Esophagus squamous epithelium (tissue), 5 donors: Measurements from ENCODE around the gene ATP10A. TPM values are rescaled to one million over a fixed set of nuclear protein-coding genes. Genes with fewer than 3 reads are reported as not detected.

Source experiments
- DNase-seq: peaks from one replicate; lab custom pipeline; 2025; lab: John Stamatoyannopoulos, UW
- H3K27ac ChIP-seq, 4 donors: fragments of 200-600 bp; sonication (generic); one replicate each; pipeline ENCODE4 v1.5.1; 2016 to 2019; ENCODE audit warnings: mild to moderate bottlenecking in 1 of 4
- H3K27me3 ChIP-seq, 4 donors: fragments of 200-600 bp; sonication (generic); 1 replicate in 3 of 4; 2 replicates in 1 of 4; pipeline versions ENCODE4 v1.5.1 to v1.6.0; 2017 to 2021; ENCODE audit warnings: antibody characterized with exemption in 1 of 4
- H3K36me3 ChIP-seq, 3 donors: fragments of 200-600 bp; sonication (generic); one replicate each; pipeline ENCODE4 v1.5.1; 2016 to 2019
- H3K4me1 ChIP-seq, 3 donors: fragments of 200-600 bp; sonication (generic); one replicate each; pipeline ENCODE4 v1.5.1; 2017 to 2019
- H3K4me3 ChIP-seq, 4 donors: fragments of 200-600 bp; sonication (generic); 1 replicate in 3 of 4; 2 replicates in 1 of 4; pipeline ENCODE4 v1.5.1; 2016 to 2019; ENCODE audit warnings: mild to moderate bottlenecking in 2 of 4, moderate library complexity in 1 of 4
- H3K9me3 ChIP-seq, 3 donors: fragments of 200-600 bp; sonication (generic); one replicate each; pipeline ENCODE4 v1.5.1; 2016 to 2019
- POLR2A ChIP-seq, 4 donors: fragments of 450-650 bp; IDR thresholded peaks; one replicate each; pipeline ENCODE4 v1.6.1; 2017; ENCODE audit warnings: antibody characterized with exemption in 4 of 4, mild to moderate bottlenecking in 4 of 4, moderate library complexity in 3 of 4
- WGBS, 2 donors: methylation state at CpG; one replicate each; pipeline ENCODE4 v1.1.5; 2018; 5-methylcytosine and 5-hydroxymethylcytosine counted together
- intact Hi-C: fragments of 100-400 bp; cut with DNase I; formaldehyde crosslinking; loops from one replicate; pipeline ENCODE4 v1.15.0; 2022
- total RNA-seq, 4 donors: library from RNA; depleted of rRNA; stranded (reverse); fragments of >200 nt; gene quantifications; one replicate each; pipeline ENCODE4 v1.1.0, GENCODE V29; 2016
- TF ChIP-seq, protein P1 (sequence below), 6 experiments: fragments of 450-650 bp in 4 of 6; fragments of 200-600 bp in 2 of 6; sonication (generic) in 2 of 6; IDR thresholded peaks; one replicate each; pipeline ENCODE4 v1.5.1; 2016 to 2019; ENCODE audit warnings: antibody characterized with exemption in 6 of 6, mild to moderate bottlenecking in 4 of 6, moderate library complexity in 4 of 6
- donor health status: DM: yes; HTN: yes; CAD: no.

The ATP10A gene
- total RNA-seq, 4 donors from 2014 or later: 0.88 to 6.3 (median 1.9) TPM

DNA sequence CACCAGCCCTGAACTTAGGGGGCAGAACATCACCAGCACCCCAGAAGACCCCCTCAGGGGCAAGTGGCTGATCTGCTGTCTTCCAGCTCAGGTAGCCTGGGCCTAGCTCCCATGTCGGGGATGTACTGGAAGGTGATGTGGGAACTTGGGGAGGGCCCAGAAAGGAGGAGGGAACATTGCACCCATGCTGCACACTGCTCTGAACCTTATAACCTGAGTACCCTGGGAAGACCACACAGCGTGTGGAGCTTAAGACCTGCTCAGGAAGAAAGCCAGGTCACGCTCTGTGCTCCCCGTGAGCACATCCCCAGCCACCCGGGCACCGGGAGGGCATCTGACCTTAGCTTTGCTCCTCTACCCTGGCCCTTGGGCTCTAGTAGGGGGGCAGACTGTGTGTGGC is 159.4 kb downstream of the ATP10A start:
- no peaks in the 10 kb centered on the region for H3K4me1 ChIP-seq
- 83 to 86% methylated on average over 1 to 5 of the region's 6 CpGs for WGBS, 2 donors
- TF ChIP-seq, protein P1, sequence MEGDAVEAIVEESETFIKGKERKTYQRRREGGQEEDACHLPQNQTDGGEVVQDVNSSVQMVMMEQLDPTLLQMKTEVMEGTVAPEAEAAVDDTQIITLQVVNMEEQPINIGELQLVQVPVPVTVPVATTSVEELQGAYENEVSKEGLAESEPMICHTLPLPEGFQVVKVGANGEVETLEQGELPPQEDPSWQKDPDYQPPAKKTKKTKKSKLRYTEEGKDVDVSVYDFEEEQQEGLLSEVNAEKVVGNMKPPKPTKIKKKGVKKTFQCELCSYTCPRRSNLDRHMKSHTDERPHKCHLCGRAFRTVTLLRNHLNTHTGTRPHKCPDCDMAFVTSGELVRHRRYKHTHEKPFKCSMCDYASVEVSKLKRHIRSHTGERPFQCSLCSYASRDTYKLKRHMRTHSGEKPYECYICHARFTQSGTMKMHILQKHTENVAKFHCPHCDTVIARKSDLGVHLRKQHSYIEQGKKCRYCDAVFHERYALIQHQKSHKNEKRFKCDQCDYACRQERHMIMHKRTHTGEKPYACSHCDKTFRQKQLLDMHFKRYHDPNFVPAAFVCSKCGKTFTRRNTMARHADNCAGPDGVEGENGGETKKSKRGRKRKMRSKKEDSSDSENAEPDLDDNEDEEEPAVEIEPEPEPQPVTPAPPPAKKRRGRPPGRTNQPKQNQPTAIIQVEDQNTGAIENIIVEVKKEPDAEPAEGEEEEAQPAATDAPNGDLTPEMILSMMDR (IDR thresholded peaks at IDR 0.05): no peak
- TF ChIP-seq POLR2A (IDR thresholded peaks at IDR 0.05): no peak
- no peak overlapping the region for H3K4me3 ChIP-seq
- intact Hi-C loops: no loop called here
- H3K36me3 ChIP-seq: no peaks in the 10 kb centered on the region
- H3K9me3 ChIP-seq: no peaks in the 10 kb centered on the region
- no peaks in the 10 kb centered on the region for H3K27me3 ChIP-seq
- H3K27ac ChIP-seq: no peak overlapping the region
- DNase-seq: no peak

DNA sequence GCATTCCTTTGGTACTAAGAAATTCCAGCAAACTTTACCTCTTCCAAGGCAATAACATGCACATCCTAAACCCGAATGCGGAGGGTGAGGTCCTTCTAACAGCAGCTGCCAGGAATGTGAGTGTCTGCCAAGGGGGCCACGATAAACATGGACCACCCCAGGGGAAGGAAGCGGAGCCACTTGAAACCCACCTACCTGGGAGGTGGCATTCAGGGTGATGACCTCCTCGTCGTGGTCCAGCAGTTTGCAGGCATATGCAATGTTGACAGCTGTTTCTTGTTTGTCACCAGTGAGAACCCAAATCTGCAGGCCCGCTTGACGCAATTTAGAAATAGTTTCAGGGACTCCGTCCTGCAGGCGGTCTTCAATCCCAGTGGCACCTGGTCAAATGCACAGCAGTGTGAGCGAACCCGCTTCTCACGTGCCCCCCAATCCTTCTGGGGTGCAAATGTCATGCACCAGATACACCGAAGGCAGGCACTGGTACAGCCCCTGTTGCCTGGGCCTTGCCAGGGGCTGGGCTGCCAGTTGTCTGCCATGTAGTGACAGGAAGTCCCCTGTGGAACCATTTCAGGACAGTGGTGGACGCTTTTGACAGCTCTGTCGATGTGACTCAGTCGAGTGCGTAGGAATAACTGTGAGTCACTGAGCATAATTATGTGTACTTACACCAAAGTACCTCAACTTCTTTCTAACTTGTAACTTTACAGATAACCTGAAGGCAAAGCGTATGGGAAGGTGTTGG is 161.2 kb downstream of the ATP10A start:
- WGBS, 2 donors: 87 to 93% methylated on average over 14 to 15 of the region's 19 CpGs
- Histone ChIP-seq H3K36me3 (no peaks in the 10 kb centered on the region), H3K4me3 (no peak overlapping the region), H3K27me3 (no peaks in the 10 kb centered on the region), H3K27ac (no peak overlapping the region), H3K4me1 (no peaks in the 10 kb centered on the region), H3K9me3 (no peaks in the 10 kb centered on the region)
- intact Hi-C loops: no loop called here
- DNase-seq: no peak
- no peak for TF ChIP-seq POLR2A (IDR thresholded peaks at IDR 0.05)
- TF ChIP-seq, protein P1 (IDR thresholded peaks at IDR 0.05): no peak

DNA sequence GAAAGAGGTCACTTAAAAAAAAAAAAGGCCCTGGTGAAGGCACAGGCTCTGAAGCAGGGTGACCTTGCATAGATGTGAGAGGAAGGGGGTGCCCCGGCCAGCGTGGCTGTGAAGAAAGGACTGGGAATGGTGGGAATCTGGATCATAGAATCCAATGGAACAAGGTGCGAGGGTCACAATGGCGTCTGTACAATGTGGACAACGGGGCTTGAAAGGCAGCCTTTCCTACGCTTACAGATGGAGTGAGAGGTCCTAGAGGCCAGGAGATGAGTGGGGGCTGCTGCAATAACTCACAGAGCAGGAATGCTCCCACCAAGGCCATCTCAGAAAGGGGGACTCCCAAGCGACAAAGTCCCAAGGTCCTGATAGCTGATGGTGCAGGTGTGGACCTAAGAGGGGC is 162.2 kb downstream of the ATP10A start:
- 88 to 92% methylated on average over 7 of the region's 7 CpGs for WGBS, 2 donors
- DNase-seq: no peak
- intact Hi-C loops: no loop called here
- no peak for TF ChIP-seq POLR2A (IDR thresholded peaks at IDR 0.05)
- TF ChIP-seq, protein P1 (IDR thresholded peaks at IDR 0.05): no peak
- Histone ChIP-seq H3K27me3 (no peaks in the 10 kb centered on the region), H3K9me3 (no peaks in the 10 kb centered on the region), H3K27ac (no peak overlapping the region), H3K4me3 (no peak overlapping the region), H3K4me1 (no peaks in the 10 kb centered on the region), H3K36me3 (no peaks in the 10 kb centered on the region)

DNA sequence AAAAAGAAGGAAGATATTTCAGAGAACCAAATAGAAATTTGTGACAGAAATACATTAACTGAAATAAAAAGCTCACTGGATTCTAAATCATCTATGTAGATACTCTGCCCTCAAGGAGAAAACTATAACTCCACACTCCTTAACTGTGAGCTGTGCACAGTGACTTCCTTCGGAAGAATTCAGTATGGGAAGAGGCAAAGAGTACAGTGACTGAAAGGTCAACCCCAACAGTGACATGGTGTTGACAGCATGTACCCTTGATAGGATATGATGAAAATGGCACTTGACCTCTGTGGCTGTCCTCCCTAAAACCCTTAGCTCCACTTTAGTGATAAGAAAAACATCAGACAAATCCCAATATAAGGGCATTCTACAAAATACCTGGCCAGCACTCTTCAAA is 165.5 kb downstream of the ATP10A start:
- Histone ChIP-seq H3K27ac (no peak overlapping the region), H3K36me3 (peaks cover 0 to 18% (median 0%) of the 10 kb centered on the region in 3 donors), H3K4me1 (no peaks in the 10 kb centered on the region), H3K4me3 (no peak overlapping the region), H3K9me3 (no peaks in the 10 kb centered on the region), H3K27me3 (no peaks in the 10 kb centered on the region)
- WGBS, 2 donors: 81 to 93% methylated on average over 1 of the region's 1 CpG
- no peak for DNase-seq
- intact Hi-C loops: loop anchor here (10.0 kb wide), 1 partner anchor 237 kb away; no protein-coding TSS in a partner anchor
- no peak for TF ChIP-seq POLR2A (IDR thresholded peaks at IDR 0.05)
- TF ChIP-seq, protein P1 (IDR thresholded peaks at IDR 0.05): no peak
